Measurements from ENCODE around the gene KCNF1. TPM values are rescaled to one million over a fixed set of nuclear protein-coding genes. Genes with fewer than 3 reads are reported as not detected.

KCNF1 gene
- total and polyA plus RNA-seq, 10 of the 15 experiments (the other 5 are each of a cell fraction or from before 2014, with no cell fraction given): not detected

- TF ChIP-seq IRF5 (IDR thresholded peaks at IDR 0.05; ENCODE audit: borderline replicate concordance) (no peak), ZNF217 (IDR thresholded peaks at IDR 0.05) (no peak), RB1 (IDR thresholded peaks at IDR 0.05; ENCODE audit: borderline replicate concordance) (no peak), RAD51 (IDR thresholded peaks at IDR 0.05) (no peak), RFX5 (IDR thresholded peaks at IDR 0.05; ENCODE audit: low read depth, low read length) (no peak)
Measured at GRCh38 chr2:10919410-10919770, 7.7 kb downstream of the KCNF1 start (continued).

- SMC1A ChIA-PET (ENCODE audit: uncharacterized antibody, unreplicated experiment): no interaction called here
- Histone ChIP-seq H3K9me3 (replicated peaks; ENCODE audit: control insufficient read depth, insufficient read depth, low read length) (no peaks in the 10 kb centered on the region), H3K4me3 (no peak overlapping the region), H2AFZ (ENCODE audit: control insufficient read depth, low read depth, low read length) (no peak overlapping the region), H4K20me1 (ENCODE audit: control insufficient read depth, insufficient read depth) (no peaks in the 10 kb centered on the region), H3K36me3 (ENCODE audit: control insufficient read depth in 2 of 2, insufficient read depth in 2 of 2, low read length in 1 of 2) (no peaks in the 10 kb centered on the region), H3K4me2 (ENCODE audit: control insufficient read depth, insufficient read depth) (no peak overlapping the region), H3K79me2 (ENCODE audit: control insufficient read depth, insufficient read depth, low read length) (no peaks in the 10 kb centered on the region), H3K9ac (ENCODE audit: control insufficient read depth, insufficient read depth, low read length) (no peak overlapping the region), H3K27ac (ENCODE audit: control insufficient read depth, insufficient read depth) (no peak overlapping the region), H3K27me3 (replicated peaks in 1 of 2; ENCODE audit: control insufficient read depth in 2 of 2, insufficient read depth in 2 of 2, low read length in 1 of 2) (no peaks in the 10 kb centered on the region; a peak in 2 of 4 replicates), H3K4me1 (ENCODE audit: control insufficient read depth, insufficient read depth, low read length) (no peaks in the 10 kb centered on the region)
- RAD21 ChIA-PET (ENCODE audit: unreplicated experiment): no interaction called here
- POLR2A ChIA-PET: interaction anchor here (0.6 kb wide), 1 partner anchor 66 kb away, joined by 4 read pairs; no protein-coding TSS in a partner anchor
- in situ Hi-C loops (cut with MboI): no loop called here
- ATAC-seq (no peak), FAIRE-seq (no peak), DNase-seq (ENCODE audit: low read depth, low spot score) (no peak)
- CTCF ChIA-PET: no interaction called here
- BruUV-seq (replicated peaks): no TSS peak
- WGBS (ENCODE audit: insufficient coverage, insufficient replicate concordance, low lambda C conversion rate, missing lambda C conversion rate): 28% methylated on average over 20 of the region's 20 CpGs
- intact Hi-C loops (cut with micrococcal nuclease; ENCODE audit: unreplicated experiment): no loop called here
- TF ChIP-seq MLLT1 (IDR thresholded peaks at IDR 0.05) (no peak), FOXM1 (IDR thresholded peaks at IDR 0.05; ENCODE audit: low read depth, low read length) (no peak), SMAD5 (IDR thresholded peaks at IDR 0.05; ENCODE audit: low read depth) (no peak), RAD21 (IDR thresholded peaks at IDR 0.05; ENCODE audit: insufficient read depth, low read depth, low read length) (no peak), TCF3 (IDR thresholded peaks at IDR 0.05; ENCODE audit: borderline replicate concordance, insufficient read depth, low read depth, low read length) (no peak), ZSCAN29 (IDR thresholded peaks at IDR 0.05) (no peak), MEF2B (IDR thresholded peaks at IDR 0.05; ENCODE audit: partially characterized antibody, poor library complexity, severe bottlenecking) (no peak)
- TF ChIP-seq, protein P1, sequence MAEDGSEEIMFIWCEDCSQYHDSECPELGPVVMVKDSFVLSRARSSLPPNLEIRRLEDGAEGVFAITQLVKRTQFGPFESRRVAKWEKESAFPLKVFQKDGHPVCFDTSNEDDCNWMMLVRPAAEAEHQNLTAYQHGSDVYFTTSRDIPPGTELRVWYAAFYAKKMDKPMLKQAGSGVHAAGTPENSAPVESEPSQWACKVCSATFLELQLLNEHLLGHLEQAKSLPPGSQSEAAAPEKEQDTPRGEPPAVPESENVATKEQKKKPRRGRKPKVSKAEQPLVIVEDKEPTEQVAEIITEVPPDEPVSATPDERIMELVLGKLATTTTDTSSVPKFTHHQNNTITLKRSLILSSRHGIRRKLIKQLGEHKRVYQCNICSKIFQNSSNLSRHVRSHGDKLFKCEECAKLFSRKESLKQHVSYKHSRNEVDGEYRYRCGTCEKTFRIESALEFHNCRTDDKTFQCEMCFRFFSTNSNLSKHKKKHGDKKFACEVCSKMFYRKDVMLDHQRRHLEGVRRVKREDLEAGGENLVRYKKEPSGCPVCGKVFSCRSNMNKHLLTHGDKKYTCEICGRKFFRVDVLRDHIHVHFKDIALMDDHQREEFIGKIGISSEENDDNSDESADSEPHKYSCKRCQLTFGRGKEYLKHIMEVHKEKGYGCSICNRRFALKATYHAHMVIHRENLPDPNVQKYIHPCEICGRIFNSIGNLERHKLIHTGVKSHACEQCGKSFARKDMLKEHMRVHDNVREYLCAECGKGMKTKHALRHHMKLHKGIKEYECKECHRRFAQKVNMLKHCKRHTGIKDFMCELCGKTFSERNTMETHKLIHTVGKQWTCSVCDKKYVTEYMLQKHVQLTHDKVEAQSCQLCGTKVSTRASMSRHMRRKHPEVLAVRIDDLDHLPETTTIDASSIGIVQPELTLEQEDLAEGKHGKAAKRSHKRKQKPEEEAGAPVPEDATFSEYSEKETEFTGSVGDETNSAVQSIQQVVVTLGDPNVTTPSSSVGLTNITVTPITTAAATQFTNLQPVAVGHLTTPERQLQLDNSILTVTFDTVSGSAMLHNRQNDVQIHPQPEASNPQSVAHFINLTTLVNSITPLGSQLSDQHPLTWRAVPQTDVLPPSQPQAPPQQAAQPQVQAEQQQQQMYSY (CRISPR knock-in tag; IDR thresholded peaks at IDR 0.05): no peak
Measured at GRCh38 chr2:10919771-10920621, 8.3 kb downstream of the KCNF1 start.
